Activated naive CD4-positive, alpha-beta T cell treated with anti-CD3 and anti-CD28 coated beads for 36 hours (primary cell): ENCODE data around the gene LAMB3. TPM values are rescaled to one million over a fixed set of nuclear protein-coding genes. Genes with fewer than 3 reads are reported as not detected.

Experiments used
- CTCF ChIA-PET: fragments of 350-600 bp; sonication (Branson Sonifier 250); formaldehyde crosslinking; loops from one replicate; lab custom pipeline; 2021; ENCODE audit warnings: antibody characterized with exemption; lab: Charles Lee
- DNase-seq: peaks from one replicate; pipeline ENCODE4 v3.0.0-alpha.2; 2020
- H3K27ac Mint-ChIP-seq: one replicate; pipeline ENCODE4 v1.8.0; 2021; ENCODE audit warnings: mild to moderate bottlenecking, mixed read lengths
- H3K27me3 Mint-ChIP-seq: one replicate; pipeline ENCODE4 v1.8.0; 2021; ENCODE audit warnings: low read depth, mixed read lengths
- H3K36me3 Mint-ChIP-seq: one replicate; pipeline ENCODE4 v1.8.0; 2021; ENCODE audit warnings: low read depth, mixed read lengths
- H3K4me1 Mint-ChIP-seq: one replicate; pipeline ENCODE4 v1.8.0; 2021; ENCODE audit warnings: low read depth, mixed read lengths
- H3K4me3 Mint-ChIP-seq: one replicate; pipeline ENCODE4 v1.8.0; 2021; ENCODE audit warnings: mild to moderate bottlenecking, moderate library complexity, mixed read lengths
- H3K9me3 Mint-ChIP-seq: one replicate; pipeline ENCODE4 v1.8.0; 2021; ENCODE audit warnings: mixed read lengths
- intact Hi-C: fragments of 100-400 bp; cut with micrococcal nuclease; formaldehyde crosslinking; loops from one replicate; pipeline ENCODE4 v1.15.1; 2023
- total RNA-seq, 2 experiments: library from RNA; stranded (reverse); gene quantifications; one replicate each; pipeline ENCODE4 v1.2.3, GENCODE V29; 2021

The LAMB3 gene
- total RNA-seq, 2 experiments from 2014 or later = 11.8 to 13.0 TPM

DNA sequence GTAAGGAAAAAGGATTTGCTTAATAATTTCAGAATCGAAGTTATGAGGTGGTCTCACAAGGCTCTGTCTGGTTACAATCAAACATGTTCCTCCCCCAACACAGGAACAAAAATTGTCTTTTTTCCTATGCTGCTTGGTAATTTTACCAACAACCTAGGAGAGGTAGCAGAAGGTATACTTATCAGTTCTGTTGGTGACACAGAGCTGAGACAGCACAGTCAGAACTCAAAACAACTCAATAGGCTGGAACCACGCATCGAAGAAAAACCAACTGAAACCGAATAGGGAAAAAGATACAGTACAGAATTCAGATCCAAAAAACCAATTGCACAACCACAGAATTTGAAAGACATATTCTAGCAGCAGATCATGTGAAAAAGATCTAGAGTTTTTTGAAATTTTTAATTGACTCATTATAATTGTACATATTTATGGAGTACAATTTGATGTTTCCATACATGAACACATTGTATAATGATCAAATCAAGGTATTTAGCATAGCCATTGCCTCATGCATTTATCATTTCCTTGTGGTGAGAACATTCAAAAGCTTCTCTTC, 26.8 kb upstream of the LAMB3 start:
- peaks cover 34% of the 10 kb centered on the region for H3K36me3 Mint-ChIP-seq
- peaks cover 22% of the 10 kb centered on the region for H3K27me3 Mint-ChIP-seq
- H3K27ac Mint-ChIP-seq = no peak overlapping the region
- CTCF ChIA-PET = no interaction called here
- peaks cover 28% of the 10 kb centered on the region for H3K4me1 Mint-ChIP-seq
- DNase-seq = no peak
- intact Hi-C loops = no loop called here
- no peaks in the 10 kb centered on the region for H3K9me3 Mint-ChIP-seq
- no peak overlapping the region for H3K4me3 Mint-ChIP-seq

DNA sequence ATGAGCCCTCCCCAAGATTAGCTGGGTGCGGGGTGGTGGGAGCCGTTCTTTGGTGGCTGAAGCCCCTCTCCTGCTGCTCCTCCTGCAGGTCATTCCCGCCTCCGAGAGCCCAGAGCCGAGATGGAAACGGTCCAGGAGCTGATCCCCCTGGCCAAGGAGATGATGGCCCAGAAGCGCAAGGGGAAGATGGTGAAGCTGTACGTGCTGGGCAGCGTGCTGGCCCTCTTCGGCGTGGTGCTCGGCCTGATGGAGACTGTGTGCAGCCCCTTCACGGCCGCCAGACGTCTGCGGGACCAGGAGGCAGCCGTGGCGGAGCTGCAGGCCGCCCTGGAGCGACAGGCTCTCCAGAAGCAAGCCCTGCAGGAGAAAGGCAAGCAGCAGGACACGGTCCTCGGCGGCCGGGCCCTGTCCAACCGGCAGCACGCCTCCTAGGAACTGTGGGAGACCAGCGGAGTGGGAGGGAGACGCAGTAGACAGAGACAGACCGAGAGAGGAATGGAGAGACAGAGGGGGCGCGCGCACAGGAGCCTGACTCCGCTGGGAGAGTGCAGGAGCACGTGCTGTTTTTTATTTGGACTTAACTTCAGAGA, 23.4 kb upstream of the LAMB3 start:
- H3K27ac Mint-ChIP-seq = peak overlapping the region; percentile 92
- intact Hi-C loops = no loop called here
- peaks cover 56% of the 10 kb centered on the region for H3K4me1 Mint-ChIP-seq
- peaks cover 22% of the 10 kb centered on the region for H3K27me3 Mint-ChIP-seq
- peak; percentile 35 for DNase-seq
- peaks cover 40% of the 10 kb centered on the region for H3K36me3 Mint-ChIP-seq
- H3K4me3 Mint-ChIP-seq = peak overlapping the region; percentile 87
- CTCF ChIA-PET = interaction anchor here (0.6 to 3.1 kb wide), 13 partner anchors 8 to 80 kb away, joined by 3 to 10 read pairs (median 4); partner anchors contain the start of genes LAMB3 and TRAF3IP3
- no peaks in the 10 kb centered on the region for H3K9me3 Mint-ChIP-seq

DNA sequence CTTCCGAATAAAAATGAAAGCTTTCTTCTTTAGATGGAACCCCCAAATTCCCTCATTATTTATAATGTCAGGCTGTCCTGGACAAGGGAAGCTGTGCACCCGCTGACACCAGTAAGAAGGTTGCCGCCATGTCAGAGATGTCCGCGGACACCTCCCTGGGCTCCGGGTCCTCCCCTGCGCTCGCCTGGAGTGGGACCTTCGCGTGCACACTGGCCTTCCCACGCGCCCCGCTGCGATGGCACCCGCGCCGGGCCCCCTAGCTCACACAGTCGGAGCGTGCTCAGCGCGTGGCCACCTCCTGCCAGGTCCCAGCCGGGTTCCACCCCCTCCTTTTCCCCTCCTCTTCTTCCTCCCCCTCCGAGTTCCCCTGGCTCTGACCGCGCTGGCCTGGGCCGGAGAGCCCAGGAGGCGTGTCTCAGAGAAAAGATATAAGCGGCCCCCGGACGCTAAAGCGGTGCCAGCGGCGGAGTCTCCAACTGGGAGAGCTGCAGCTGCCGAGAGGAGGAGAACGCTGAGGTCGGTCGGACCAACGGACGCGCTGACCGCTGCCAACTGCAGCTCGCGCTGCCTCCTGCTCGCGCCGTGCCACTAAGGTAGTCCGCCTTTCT, 22.8 kb upstream of the LAMB3 start, which contains the start of gene G0S2:
TSS of gene G0S2 (plus strand) at position 456 of the 608 bp plus-strand sequence. CDS start 273 bp downstream, outside the sequence.
- intact Hi-C loops = loop anchor here (5.0 kb wide), 1 partner anchor 772 kb away; no protein-coding TSS in a partner anchor
- peak within 1 kb of the TSS; percentile 92 for H3K27ac Mint-ChIP-seq
- H3K4me1 Mint-ChIP-seq = peaks cover 59% of the 10 kb centered on the region
- DNase-seq = peak; percentile 68
- CTCF ChIA-PET = interaction anchor here (0.6 to 3.1 kb wide), 15 partner anchors 9 to 81 kb away, joined by 3 to 10 read pairs (median 3); partner anchors contain the start of genes LAMB3 and TRAF3IP3
- peaks cover 40% of the 10 kb centered on the region for H3K36me3 Mint-ChIP-seq
- peaks cover 19% of the 10 kb centered on the region for H3K27me3 Mint-ChIP-seq
- H3K9me3 Mint-ChIP-seq = no peaks in the 10 kb centered on the region
- peak within 1 kb of the TSS; percentile 87 for H3K4me3 Mint-ChIP-seq

DNA sequence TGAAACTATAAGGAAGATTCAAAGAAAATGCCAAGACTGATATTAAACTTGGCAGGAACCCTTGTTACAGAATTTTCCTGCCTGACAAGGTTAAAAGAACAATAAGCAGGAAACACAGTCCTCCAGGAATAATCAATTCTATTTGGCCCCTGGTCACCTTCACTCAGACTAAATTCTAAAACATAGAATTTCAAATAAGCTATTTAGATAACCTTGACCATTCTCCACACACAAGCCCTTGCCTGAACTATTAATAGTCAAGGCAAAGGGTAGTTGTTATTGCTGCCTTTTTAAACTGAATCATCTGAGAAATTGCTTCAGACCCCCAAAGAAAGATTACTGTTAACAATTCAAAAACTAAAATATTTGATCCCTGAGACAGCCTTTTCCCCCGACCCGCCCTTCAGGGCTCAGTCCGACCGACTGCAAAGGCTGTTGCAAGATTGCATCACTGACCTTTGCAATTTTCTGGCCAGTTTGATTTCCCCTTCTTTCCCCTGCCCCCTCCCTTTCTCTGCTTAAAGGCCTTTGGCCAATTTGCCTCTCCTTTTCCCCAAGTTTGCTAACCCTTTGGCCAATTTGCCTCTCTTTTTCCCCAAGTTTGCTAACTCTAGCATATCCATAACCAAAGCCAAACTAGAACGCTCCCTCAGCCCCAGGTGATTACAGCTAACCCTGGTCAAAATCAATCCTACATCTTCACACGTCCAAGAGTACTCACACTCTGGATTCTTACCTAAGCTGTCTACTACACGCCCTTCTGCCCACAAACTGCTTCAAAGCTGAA, 21.6 kb upstream of the LAMB3 start:
- peaks cover 18% of the 10 kb centered on the region for H3K27me3 Mint-ChIP-seq
- intact Hi-C loops = loop anchor here (1.0 to 5.0 kb wide), 10 partner anchors 12 to 790 kb away; no protein-coding TSS in a partner anchor
- no peaks in the 10 kb centered on the region for H3K9me3 Mint-ChIP-seq
- CTCF ChIA-PET = interaction anchor here (0.6 to 3.1 kb wide), 16 partner anchors 10 to 131 kb away, joined by 3 to 10 read pairs (median 4); partner anchors contain the start of gene TRAF3IP3
- no peak for DNase-seq
- H3K27ac Mint-ChIP-seq = peak overlapping the region; percentile 92
- H3K4me3 Mint-ChIP-seq = peak overlapping the region; percentile 87
- peaks cover 56% of the 10 kb centered on the region for H3K4me1 Mint-ChIP-seq
- peaks cover 42% of the 10 kb centered on the region for H3K36me3 Mint-ChIP-seq

DNA sequence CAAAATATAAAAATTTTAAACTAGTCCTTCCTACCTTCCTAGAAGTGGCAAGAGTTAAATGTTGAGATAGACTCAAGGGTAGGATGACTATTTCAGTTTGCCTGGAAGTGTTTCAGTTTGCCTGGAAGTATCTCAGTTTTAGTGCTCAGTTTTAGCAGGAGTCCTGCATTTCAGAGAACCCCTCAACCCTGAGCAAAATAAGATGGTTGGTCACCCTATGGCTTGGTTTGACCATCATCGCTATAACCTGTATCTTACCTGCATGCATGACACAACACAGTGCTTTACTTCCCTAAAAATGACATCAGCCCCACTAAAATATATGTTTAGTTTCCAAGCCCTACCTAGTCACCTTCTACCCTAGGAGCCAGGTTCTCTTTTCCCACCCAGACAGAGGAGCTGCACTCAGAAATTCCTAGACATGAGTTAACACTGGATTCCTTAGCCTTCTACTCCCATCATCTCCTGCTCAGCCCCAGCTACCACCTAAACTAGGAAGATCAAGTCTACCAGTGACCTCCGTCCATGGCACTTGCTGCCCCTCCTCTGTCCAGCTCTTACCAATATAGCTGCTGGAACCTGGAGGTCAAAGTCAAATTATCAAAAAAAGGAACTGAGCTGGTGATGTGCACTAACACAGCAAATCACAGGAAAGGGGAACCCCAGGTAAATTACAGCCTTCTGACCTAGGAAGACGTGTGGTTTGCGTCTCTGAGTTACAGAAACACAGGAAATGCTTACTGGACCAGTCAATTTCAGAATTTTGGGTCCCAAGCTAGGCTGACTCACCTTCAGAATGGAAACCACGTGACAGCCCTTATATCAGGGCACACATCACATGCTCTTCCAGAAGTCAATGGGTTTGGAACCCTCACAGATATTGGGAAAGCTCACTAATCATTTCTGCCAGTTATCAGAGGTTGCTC, 20.7 kb upstream of the LAMB3 start:
- Mint-ChIP-seq H3K4me1 (peaks cover 52% of the 10 kb centered on the region), H3K36me3 (peaks cover 42% of the 10 kb centered on the region), H3K9me3 (no peaks in the 10 kb centered on the region), H3K27me3 (peaks cover 18% of the 10 kb centered on the region), H3K4me3 (peak overlapping the region; percentile 87), H3K27ac (peak overlapping the region; percentile 92)
- intact Hi-C loops = loop anchor here (1.0 to 5.0 kb wide), 10 partner anchors 13 to 791 kb away; no protein-coding TSS in a partner anchor
- CTCF ChIA-PET = interaction anchor here (0.6 to 3.1 kb wide), 12 partner anchors 9 to 104 kb away, joined by 3 to 10 read pairs (median 3); no protein-coding TSS in a partner anchor
- peak; percentile 80 for DNase-seq

DNA sequence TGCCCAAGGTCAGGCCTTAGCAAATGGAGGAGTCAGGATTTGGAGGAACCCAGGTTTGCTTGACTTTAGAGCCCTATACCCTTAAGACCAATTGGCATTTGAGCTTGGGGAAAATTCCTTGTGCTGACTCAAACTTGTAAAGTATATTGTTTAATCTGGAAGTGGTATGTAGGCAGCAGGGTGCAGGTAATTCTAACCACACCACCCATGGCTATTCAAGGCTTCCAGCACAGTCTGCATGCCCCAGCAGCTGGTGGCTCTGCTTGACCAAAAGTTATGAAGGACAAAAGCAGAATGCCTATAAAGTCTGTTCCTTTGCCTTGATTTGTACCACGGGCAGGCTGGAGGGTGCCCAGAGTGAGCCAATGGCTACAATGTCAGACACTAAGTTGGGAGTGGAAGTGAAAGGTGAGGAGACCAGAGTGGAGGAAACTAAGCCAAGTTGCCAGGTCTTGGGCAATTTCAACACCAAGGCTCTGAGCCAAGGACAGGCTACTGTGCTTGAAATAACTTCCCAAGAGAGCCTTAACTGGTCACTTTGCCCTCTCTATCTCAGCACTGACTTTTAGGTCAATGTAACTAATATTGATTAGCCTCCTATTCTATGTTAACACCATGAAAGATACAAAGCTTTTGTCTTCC, 18.3 kb upstream of the LAMB3 start:
- DNase-seq = no peak
- H3K9me3 Mint-ChIP-seq = no peaks in the 10 kb centered on the region
- no peak overlapping the region for H3K4me3 Mint-ChIP-seq
- H3K27me3 Mint-ChIP-seq = peaks cover 3% of the 10 kb centered on the region
- H3K27ac Mint-ChIP-seq = no peak overlapping the region
- H3K36me3 Mint-ChIP-seq = peaks cover 22% of the 10 kb centered on the region
- intact Hi-C loops = loop anchor here (5.0 kb wide), 1 partner anchor 777 kb away; no protein-coding TSS in a partner anchor
- H3K4me1 Mint-ChIP-seq = peaks cover 39% of the 10 kb centered on the region
- CTCF ChIA-PET = interaction anchor here (1.1 to 1.6 kb wide), 3 partner anchors 18 to 77 kb away, joined by 3 to 4 read pairs (median 3); no protein-coding TSS in a partner anchor

DNA sequence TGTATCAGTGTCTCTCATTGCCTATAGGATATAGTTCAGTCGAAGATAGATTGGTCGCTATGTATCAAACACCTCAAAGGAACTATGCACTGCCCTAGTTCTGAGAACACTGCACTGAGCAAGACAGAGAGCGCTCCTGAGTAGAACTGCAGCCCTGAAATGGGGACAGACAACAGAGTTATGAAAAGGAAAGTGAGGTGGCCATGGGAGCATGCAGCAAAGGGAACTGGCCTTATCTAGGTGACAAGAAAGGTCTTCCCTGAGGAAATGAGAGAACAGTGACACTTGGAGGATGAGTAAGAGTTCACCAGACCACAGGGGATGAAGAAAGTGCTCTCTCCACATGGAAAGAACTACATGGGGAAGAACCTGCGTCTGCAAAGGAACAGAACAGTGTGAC, 15.5 kb upstream of the LAMB3 start:
- CTCF ChIA-PET = interaction anchor here (0.6 kb wide), 1 partner anchor 10 kb away, joined by 5 read pairs; no protein-coding TSS in a partner anchor
- intact Hi-C loops = no loop called here
- H3K9me3 Mint-ChIP-seq = no peaks in the 10 kb centered on the region
- DNase-seq = no peak
- peaks cover 10% of the 10 kb centered on the region for H3K36me3 Mint-ChIP-seq
- H3K27ac Mint-ChIP-seq = no peak overlapping the region
- no peaks in the 10 kb centered on the region for H3K27me3 Mint-ChIP-seq
- peaks cover 17% of the 10 kb centered on the region for H3K4me1 Mint-ChIP-seq
- H3K4me3 Mint-ChIP-seq = no peak overlapping the region

DNA sequence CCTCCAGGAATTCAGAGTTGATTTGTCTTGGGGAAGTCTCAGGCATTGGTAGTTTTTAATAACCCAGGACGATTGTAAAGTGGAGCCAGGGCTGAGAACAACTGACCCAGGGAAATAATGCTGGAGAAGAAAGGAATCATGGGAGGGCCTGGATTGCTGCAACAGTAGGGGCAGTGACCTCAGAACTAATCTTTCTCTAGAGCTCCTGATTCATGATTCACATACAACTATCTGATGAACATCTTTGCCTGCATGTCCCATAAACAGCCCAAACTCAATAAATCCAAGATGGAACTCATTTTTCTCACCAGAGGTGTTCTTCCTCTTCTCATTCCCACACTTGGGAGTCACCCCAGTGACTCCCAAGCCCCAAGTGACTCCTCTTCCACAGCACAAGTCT, 14.9 kb upstream of the LAMB3 start:
- Mint-ChIP-seq H3K4me3 (no peak overlapping the region), H3K27ac (no peak overlapping the region), H3K4me1 (peaks cover 14% of the 10 kb centered on the region), H3K27me3 (no peaks in the 10 kb centered on the region), H3K9me3 (no peaks in the 10 kb centered on the region), H3K36me3 (peaks cover 10% of the 10 kb centered on the region)
- CTCF ChIA-PET = no interaction called here
- intact Hi-C loops = no loop called here
- DNase-seq = no peak

DNA sequence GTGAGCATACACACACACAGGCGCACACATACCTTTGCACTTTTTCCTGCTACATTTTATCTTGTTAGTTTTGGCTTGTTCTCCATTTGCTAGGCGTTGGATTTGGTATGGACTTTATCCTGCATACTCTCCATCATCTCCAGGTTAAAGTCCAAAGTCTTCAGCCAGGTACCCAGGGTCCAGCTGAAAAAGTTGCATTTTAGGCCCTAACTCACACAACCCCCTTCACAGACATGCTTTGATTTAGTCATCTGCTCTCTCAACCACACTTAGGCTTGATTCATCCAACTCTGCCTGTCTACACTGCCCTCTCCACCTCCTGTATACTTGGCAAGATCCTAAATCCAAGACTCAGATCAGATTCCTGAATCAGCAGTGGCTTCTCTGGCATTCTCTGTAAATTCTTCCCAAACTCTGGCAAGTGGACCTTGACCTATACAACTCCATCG, 10.7 kb upstream of the LAMB3 start:
- no peak for DNase-seq
- Mint-ChIP-seq H3K9me3 (no peaks in the 10 kb centered on the region), H3K27ac (no peak overlapping the region), H3K36me3 (peaks cover 6% of the 10 kb centered on the region), H3K4me1 (peaks cover 9% of the 10 kb centered on the region), H3K27me3 (no peaks in the 10 kb centered on the region), H3K4me3 (no peak overlapping the region)
- intact Hi-C loops = no loop called here
- CTCF ChIA-PET = no interaction called here

DNA sequence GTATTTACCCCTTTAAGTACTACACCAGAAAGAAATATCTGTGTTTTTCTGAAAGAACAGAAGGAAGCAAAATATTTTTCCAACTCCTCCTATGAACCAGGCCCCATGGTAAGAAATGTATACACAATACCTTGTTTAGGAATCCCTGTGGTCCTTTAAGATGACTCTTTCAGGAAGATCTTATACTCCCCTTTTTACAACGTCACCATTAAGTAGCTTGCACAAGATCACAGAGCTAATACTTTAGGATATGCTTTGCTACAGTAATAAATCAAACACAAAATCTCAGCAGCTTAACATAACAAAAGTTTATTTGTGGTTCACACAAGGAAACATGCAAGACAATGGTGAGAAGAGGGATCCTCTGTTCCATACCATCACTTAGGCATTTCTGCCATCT, 8.8 kb upstream of the LAMB3 start:
- Mint-ChIP-seq H3K27ac (no peak overlapping the region), H3K4me3 (no peak overlapping the region), H3K9me3 (no peaks in the 10 kb centered on the region), H3K4me1 (peaks cover 9% of the 10 kb centered on the region), H3K27me3 (no peaks in the 10 kb centered on the region), H3K36me3 (peaks cover 6% of the 10 kb centered on the region)
- intact Hi-C loops = no loop called here
- CTCF ChIA-PET = interaction anchor here (0.9 to 1.3 kb wide), 3 partner anchors 14 to 87 kb away, joined by 3 read pairs; no protein-coding TSS in a partner anchor
- DNase-seq = no peak
